Sigmoid colon (tissue), 7 donors: ENCODE results near the gene LGR6. TPM values are rescaled to one million over a fixed set of nuclear protein-coding genes. Genes with fewer than 3 reads are reported as not detected.

Experiments used
- DNase-seq: peaks from one replicate; pipeline ENCODE4 v3.0.0-alpha.2; 2019
- H3K27ac ChIP-seq, 4 donors: fragments of 200-600 bp; sonication (generic); one replicate each; pipeline ENCODE4 v1.5.1; 2016 to 2019; ENCODE audit warnings: mild to moderate bottlenecking in 1 of 4
- H3K27me3 ChIP-seq, 3 donors: fragments of 200-600 bp; sonication (generic); one replicate each; pipeline ENCODE4 v1.5.1; 2019; ENCODE audit warnings: mild to moderate bottlenecking in 1 of 3
- H3K36me3 ChIP-seq, 4 donors: fragments of 200-600 bp; sonication (generic); one replicate each; pipeline ENCODE4 v1.5.1; 2016 to 2019
- H3K4me1 ChIP-seq, 4 donors: fragments of 200-600 bp; sonication (generic); one replicate each; pipeline ENCODE4 v1.5.1; 2017 to 2019
- H3K4me3 ChIP-seq, 4 donors: fragments of 200-600 bp; sonication (generic); one replicate each; pipeline ENCODE4 v1.5.1; 2017 to 2019; ENCODE audit warnings: mild to moderate bottlenecking in 2 of 4, moderate library complexity in 1 of 4
- H3K9me3 ChIP-seq, 4 donors: fragments of 200-600 bp in 3 of 4; sonication (generic) in 3 of 4; one replicate each; pipeline versions ENCODE4 v1.5.1 to v1.6.1; 2013 to 2019
- CTCF ChIP-seq, 4 experiments: fragments of 450-650 bp in 3 of 4; fragments of 200-600 bp in 1 of 4; IDR thresholded peaks; one replicate each; pipeline ENCODE4 v1.5.1; 2016 to 2019; ENCODE audit warnings: antibody characterized with exemption in 4 of 4, mild to moderate bottlenecking in 3 of 4, moderate library complexity in 2 of 4
- EP300 ChIP-seq, 4 donors: sonication (generic); formaldehyde crosslinking; IDR thresholded peaks; one replicate each; pipeline ENCODE4 v1.6.1; 2017; ENCODE audit warnings: antibody characterized with exemption in 4 of 4
- POLR2A ChIP-seq, 2 donors: fragments of 450-650 bp; IDR thresholded peaks; one replicate each; pipeline ENCODE4 v1.6.1; 2016; ENCODE audit warnings: antibody characterized with exemption in 2 of 2, mild to moderate bottlenecking in 2 of 2, moderate library complexity in 2 of 2
- POLR2AphosphoS5 ChIP-seq, 4 donors: sonication (generic); formaldehyde crosslinking; IDR thresholded peaks; one replicate each; pipeline ENCODE4 v1.6.1; 2017; ENCODE audit warnings: antibody characterized with exemption in 4 of 4
- WGBS, 2 donors: extraction: QIAGEN DNeasy Blood & Tissue Kit; methylation state at CpG; one replicate each; pipeline ENCODE4 v1.1.7; 2013; 5-methylcytosine and 5-hydroxymethylcytosine counted together
- intact Hi-C: fragments of 100-400 bp; cut with DNase I; formaldehyde crosslinking; loops from one replicate; pipeline ENCODE4 v1.15.1; 2023
- polyA plus RNA-seq, 3 donors: library from polyadenylated mRNA; stranded (reverse); fragments of 200-250 nt; gene quantifications; one replicate each; pipeline ENCODE4 v1.2.3, GENCODE V29; 2013
- total RNA-seq, 4 donors: library from RNA; depleted of rRNA; stranded (reverse); fragments of >200 nt; gene quantifications; one replicate each; pipeline ENCODE4 v1.1.0, GENCODE V29; 2016
- donor health status: healthy with polysubstance abuse.
- donor health status: Bipolar disorder and iron deficiency.
- donor health status: healthy.

Gene LGR6
- total and polyA plus RNA-seq, 7 donors = 0.14 to 1.0 (median 0.28) TPM; not detected in 4

- Histone ChIP-seq H3K36me3 (no peaks in the 10 kb centered on the region), H3K27me3 (peaks cover 0 to 5% (median 0%) of the 10 kb centered on the region in 3 donors), H3K27ac (no peak overlapping the region), H3K4me1 (no peaks in the 10 kb centered on the region), H3K4me3 (no peak overlapping the region), H3K9me3 (no peaks in the 10 kb centered on the region)
- intact Hi-C loops = no loop called here
- WGBS, 2 donors = 53 to 77% methylated on average over 6 of the region's 6 CpGs
- peak; percentile 40 for DNase-seq
- TF ChIP-seq POLR2AphosphoS5 (IDR thresholded peaks at IDR 0.05) (no peak), POLR2A (IDR thresholded peaks at IDR 0.05) (no peak), EP300 (IDR thresholded peaks at IDR 0.05) (no peak)
Observed at GRCh38 chr1:202251424-202252256, 58.0 kb downstream of the LGR6 start.

DNA sequence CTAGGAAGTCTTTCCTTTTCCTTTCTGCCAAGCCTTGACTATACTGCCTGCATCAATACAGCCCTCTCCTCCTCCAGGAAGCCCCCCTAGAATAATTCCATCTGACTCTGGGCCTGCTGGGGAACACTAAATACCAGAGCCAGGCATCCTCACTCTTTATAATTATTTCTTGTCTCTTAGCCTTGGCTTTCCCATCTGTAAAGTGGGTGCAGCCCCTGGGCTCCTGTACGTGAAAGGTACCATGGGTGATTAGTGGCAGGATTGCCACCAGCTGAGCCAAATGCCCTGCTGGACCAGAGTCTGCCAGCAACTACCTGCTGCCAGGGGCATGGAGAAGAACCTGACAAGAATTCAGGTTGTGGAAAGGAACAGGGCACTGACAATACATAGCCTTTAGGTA lies 58.7 kb downstream of the LGR6 start:
- Histone ChIP-seq H3K4me1 (no peaks in the 10 kb centered on the region), H3K36me3 (no peaks in the 10 kb centered on the region), H3K4me3 (no peak overlapping the region), H3K9me3 (no peaks in the 10 kb centered on the region), H3K27ac (no peak overlapping the region), H3K27me3 (peaks cover 0 to 5% (median 0%) of the 10 kb centered on the region in 3 donors)
- 93 to 94% methylated on average over 1 of the region's 1 CpG for WGBS, 2 donors
- peak; percentile 28 for DNase-seq
- intact Hi-C loops = no loop called here
- no peak for TF ChIP-seq POLR2AphosphoS5 (IDR thresholded peaks at IDR 0.05)
- TF ChIP-seq EP300 (IDR thresholded peaks at IDR 0.05) = no peak
- TF ChIP-seq POLR2A (IDR thresholded peaks at IDR 0.05) = no peak
- TF ChIP-seq CTCF (IDR thresholded peaks at IDR 0.05) = no peak

DNA sequence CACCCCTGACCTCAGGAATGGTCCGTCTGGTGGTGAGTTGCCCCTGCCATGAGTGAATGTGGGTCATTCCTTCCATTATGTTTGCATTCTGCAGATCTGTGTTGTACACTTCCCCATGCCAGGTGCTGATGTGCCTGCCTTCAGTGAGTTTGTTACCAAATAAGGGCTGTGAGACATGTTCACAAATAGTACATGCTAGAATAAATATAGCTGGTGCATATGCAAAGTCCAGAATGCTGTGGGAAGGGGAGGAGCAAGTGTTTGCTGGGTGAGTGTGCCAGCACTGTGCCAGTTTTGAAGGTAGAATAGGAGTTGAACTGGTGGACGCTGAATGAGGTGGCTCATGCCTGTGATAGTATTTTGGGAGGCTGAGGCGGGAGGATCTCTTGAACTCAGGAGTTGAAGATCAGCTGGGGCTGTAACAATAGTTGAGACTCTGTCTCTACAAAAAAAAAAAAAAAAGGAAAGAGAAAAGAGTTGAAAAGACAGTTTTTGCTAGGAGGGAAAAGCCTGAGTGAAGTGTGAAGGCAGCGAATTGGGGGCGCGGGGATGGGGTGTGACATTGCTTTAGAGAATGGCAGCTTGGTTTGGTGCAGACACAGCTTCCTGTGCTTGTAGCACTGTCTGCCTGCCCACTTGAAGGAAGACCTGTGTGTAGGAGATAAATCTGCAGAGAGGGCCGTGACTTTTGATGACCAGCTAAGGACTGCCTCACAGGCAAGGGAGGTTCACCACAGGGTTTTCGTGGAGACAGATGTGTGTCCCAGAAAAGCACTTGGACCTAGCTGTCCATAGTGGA lies 61.1 kb downstream of the LGR6 start:
- Histone ChIP-seq H3K4me3 (no peak overlapping the region), H3K27me3 (peaks cover 0 to 5% (median 0%) of the 10 kb centered on the region in 3 donors), H3K9me3 (no peaks in the 10 kb centered on the region), H3K27ac (no peak overlapping the region), H3K4me1 (no peaks in the 10 kb centered on the region), H3K36me3 (no peaks in the 10 kb centered on the region)
- DNase-seq = peak; percentile 41
- intact Hi-C loops = no loop called here
- 79 to 89% methylated on average over 8 of the region's 8 CpGs for WGBS, 2 donors
- TF ChIP-seq POLR2AphosphoS5 (IDR thresholded peaks at IDR 0.05) (no peak), CTCF (IDR thresholded peaks at IDR 0.05) (no peak), EP300 (IDR thresholded peaks at IDR 0.05) (no peak), POLR2A (IDR thresholded peaks at IDR 0.05) (no peak)

- DNase-seq = no peak
- no peak overlapping the region for H3K4me3 ChIP-seq
Observed at GRCh38 chr1:202255343-202255742, 61.7 kb downstream of the LGR6 start.

More at GRCh38 chr1:202255343-202255742, 61.7 kb downstream of the LGR6 start:
- Histone ChIP-seq H3K27ac (no peak overlapping the region), H3K9me3 (no peaks in the 10 kb centered on the region), H3K36me3 (no peaks in the 10 kb centered on the region), H3K4me1 (no peaks in the 10 kb centered on the region), H3K27me3 (peaks cover 0 to 10% (median 0%) of the 10 kb centered on the region in 3 donors)
- 78 to 87% methylated on average over 7 of the region's 7 CpGs for WGBS, 2 donors
- no peak for TF ChIP-seq POLR2AphosphoS5 (IDR thresholded peaks at IDR 0.05)
- no peak for TF ChIP-seq CTCF (IDR thresholded peaks at IDR 0.05)
- intact Hi-C loops = no loop called here
